HG03280 (cell line): ENCODE results near the gene CCDC138.

Experiments
- ATAC-seq: cut with Tn5 transposase; IDR thresholded peaks from one replicate; pipeline ENCODE4 v1.9.1; 2021; ENCODE audit warnings: mild to moderate bottlenecking, moderate library complexity; ENCODE audit not compliant: unreplicated experiment

The CCDC138 gene

GRCh38 chr2:108918156-108918874 lies 131.7 kb downstream of the CCDC138 start:
- ATAC-seq, result no peak

- no peak for ATAC-seq
Observed at GRCh38 chr2:108918941-108919341, 132.4 kb downstream of the CCDC138 start.

- ATAC-seq, result no peak
Observed at GRCh38 chr2:108919571-108920373, 133.2 kb downstream of the CCDC138 start.

GRCh38 chr2:108920686-108921085 lies 134.1 kb downstream of the CCDC138 start:
- no peak for ATAC-seq

GRCh38 chr2:108921096-108922030 lies 134.8 kb downstream of the CCDC138 start:
- no peak for ATAC-seq

- ATAC-seq, result no peak
Observed at GRCh38 chr2:108922141-108922915, 135.8 kb downstream of the CCDC138 start.

GRCh38 chr2:108923019-108923700 lies 136.6 kb downstream of the CCDC138 start:
- ATAC-seq, result no peak

GRCh38 chr2:108923736-108924579 lies 137.4 kb downstream of the CCDC138 start:
- no peak for ATAC-seq

- no peak for ATAC-seq
Observed at GRCh38 chr2:108924580-108925251, 138.1 kb downstream of the CCDC138 start.

- no peak for ATAC-seq
Observed at GRCh38 chr2:108925286-108925685, 138.7 kb downstream of the CCDC138 start.

- ATAC-seq, result no peak
Observed at GRCh38 chr2:108925735-108926134, 139.2 kb downstream of the CCDC138 start.
